Measurements from ENCODE around the gene PAN2.
"Not testable (repeated sequence)": the region's sequence is repeated elsewhere in the genome, so short reads cannot be mapped to it uniquely, and the experiment has no call there.

The PAN2 gene

DNA sequence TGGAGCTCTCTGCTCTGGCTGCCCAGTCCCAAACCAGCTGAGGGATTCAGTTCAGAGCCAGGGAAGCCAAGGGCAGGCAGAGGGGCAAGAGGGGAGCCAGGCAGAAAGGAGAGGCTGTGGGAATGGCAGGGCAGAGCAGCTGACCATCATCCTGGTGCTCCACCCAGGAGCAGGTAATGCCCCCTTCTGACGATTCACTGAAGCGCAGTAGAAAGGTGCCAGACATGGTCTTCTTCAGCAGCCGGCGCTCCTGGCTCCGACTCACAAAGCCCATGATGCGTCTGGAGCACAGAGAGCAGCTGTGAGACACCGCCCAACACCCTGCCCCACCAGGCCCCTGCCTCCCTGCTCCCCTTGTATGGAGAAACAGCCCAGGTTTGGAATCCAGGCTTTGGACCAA is 12.9 kb upstream of the PAN2 start:
- DNase-seq = no peak

DNA sequence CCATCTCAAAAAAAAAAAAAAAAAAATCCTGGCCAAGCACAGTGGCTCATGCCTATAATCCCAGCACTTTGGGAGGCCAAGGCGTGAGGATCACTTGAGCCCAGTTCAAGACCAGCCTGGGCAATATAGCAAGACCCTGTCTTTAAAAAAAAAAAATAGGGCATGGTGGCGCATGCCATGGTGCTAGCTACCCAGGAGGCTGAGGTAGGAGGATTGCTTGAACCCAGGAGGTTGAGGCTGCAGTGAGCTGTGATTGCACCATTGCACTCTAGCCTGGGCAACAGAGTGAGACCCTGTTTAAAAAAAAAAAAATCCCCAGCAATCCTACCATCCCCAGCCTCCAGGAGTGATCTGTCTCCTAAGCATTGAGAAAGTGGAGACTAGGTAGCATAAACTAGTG is 8.5 kb upstream of the PAN2 start:
- DNase-seq = not testable (repeated sequence)

DNA sequence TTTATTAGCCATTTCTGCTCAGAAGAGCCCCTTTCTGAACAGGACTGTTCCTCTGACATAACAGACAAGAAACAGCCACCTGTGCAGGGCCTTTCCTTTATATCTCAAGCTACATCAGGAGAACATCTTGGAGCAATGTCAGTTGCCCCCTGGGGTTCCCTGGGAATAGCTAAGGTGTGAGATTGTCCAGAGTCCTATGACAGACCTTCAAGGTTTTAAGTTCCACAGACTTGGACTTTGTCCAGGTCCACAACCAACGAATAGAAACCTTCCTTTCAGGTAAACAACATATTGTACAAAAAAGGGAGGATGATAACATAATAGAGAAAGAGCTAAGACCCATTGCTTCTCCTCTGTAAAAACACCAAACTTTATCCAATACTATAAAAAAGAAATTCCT is 7.8 kb upstream of the PAN2 start:
- no peak for DNase-seq

DNA sequence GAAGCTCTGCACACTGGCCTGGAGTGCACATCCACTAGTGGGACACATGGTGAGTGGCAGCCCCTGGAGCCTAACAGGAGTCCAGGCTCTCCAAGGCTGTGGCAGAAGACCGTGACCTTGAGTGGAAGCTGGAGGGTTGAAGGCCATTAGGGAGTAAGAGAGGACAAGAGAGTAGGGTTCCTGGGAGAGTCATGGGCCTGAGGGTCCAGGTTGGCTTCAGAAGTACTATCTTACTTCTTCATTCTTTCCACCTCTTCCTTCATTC is 5.3 kb upstream of the PAN2 start:
- DNase-seq = no peak

DNA sequence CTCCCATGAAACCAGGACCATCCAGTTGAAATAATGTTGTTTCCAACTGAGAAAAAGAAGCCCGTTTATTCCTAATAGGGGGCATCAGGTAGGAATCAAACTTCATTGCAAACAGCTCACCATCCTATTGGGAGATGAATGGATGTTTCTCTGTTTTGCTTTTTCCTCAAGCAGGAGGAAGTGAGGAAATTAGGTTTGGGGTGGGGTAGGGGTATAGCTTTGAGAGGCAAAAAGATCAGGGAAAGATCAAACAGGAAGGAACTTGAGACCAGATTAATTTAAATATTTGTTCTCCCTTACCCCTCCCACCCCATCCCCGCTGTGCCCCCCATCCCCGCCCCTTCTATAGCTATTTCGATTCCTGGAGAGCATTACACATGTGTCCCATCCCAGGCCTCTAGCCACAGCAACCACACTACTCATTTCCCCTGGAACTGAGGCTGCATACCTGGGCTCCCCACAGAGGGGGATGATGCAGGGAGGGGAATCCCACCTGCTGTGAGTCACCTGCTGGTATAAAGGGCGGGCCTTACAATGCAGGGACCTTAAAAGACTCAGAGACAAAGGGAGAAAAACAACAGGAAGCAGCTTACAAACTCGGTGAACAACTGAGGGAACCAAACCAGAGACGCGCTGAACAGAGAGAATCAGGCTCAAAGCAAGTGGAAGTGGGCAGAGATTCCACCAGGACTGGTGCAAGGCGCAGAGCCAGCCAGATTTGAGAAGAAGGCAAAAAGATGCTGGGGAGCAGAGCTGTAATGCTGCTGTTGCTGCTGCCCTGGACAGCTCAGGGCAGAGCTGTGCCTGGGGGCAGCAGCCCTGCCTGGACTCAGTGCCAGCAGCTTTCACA is 4.7 kb upstream of the PAN2 start, which contains the start of gene IL23A:
TSS of gene IL23A (plus strand) at position 577 of the 850 bp plus-strand sequence. CDS start at position 738, 161 bp downstream.
- DNase-seq = peak; percentile 88

DNA sequence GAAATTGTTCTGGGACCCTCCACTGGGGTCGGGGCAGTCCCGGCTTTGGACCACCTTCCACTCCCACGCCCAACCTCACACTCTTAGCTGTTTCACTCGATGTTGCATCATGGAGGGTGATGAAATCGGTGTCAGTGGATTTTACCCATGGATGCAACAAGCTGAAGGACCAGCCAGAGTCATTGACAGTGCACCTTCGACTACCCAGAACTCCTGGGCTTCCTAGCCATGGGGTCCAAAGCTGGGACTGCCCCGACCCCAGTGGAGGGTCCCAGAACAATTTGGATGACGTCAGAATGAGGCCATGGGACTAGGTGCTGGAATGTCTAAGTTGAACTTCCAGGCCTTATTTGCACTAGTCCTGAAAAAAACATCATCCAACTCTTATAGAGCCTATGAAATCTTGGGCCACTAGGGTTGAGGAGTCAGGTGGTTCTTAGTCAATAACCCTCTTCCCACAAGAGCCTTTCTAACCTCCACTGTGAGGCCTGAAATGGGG is 4.0 kb upstream of the PAN2 start:
- DNase-seq = no peak

DNA sequence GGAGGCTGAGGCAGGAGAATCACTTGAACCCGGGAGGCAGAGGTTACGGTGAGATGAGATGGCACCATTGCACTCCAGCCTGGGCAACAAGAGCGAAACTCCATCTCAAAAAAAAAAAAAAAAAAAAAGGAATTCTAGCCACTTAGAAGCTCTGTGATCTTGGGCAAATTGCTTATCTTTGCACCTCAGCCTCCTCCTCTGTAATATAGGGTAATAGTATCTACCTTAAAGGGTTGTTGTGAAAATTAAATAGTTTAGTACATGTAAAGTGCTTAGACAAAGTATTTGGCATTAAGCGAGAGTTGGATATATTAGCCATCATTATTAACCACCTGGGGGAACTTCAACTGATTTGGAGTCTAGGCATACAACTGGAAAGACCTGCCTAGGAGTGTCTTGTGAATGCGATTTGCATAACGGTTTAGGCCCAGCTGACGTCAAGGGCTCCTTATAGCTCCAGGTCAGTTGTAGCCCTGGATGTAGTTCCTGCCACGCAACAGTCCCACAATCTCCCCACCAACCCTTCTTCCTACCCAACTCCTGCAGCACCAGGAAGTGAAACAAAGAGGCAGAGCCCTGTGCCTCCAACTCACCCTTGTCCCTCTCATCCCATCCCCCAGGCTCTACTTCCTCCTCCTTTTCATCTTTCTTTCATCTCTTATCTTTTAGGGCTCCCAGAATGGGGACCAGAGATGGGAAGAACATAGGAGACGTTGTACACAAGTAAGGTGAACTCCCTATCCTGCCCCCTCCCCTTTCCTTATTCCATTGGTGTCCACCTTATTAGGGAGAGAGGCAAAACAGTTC is 2.8 kb upstream of the PAN2 start:
- no peak for DNase-seq

DNA sequence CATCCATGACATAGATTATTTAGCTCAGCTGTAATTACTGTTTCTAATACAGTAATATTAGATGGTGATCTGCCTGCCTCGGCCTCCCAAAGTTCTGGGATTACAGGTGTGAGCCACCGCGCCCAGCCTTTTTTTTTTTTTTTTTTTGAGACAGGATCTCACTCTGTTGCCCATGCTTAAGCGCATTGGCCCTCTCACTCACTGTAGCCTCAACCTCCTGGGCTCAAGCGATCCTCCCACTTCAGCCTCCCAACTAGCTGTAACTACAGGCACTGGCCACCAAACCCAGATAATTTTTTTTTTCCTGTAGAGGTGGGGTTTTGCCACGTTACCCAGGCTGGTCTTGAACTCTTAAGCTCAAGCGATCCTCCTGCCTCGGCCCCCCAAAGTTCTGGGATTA is 1.7 kb upstream of the PAN2 start:
- DNase-seq = not testable (repeated sequence)

DNA sequence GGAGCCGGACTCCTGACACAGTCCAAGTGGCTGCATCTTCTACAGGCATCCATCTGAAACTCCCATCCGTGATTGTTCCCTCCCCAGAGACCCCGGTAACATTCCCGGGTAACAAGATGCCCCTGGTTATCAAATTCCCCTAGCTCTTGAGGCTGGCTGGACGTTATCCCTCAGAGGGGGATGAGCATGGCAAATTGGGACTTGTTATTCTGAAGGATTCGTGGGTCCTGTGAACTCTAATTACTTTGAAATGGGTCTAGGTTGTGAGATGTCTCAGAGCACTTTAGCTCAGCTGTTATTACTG is 642 bp upstream of the PAN2 start:
- DNase-seq = no peak

DNA sequence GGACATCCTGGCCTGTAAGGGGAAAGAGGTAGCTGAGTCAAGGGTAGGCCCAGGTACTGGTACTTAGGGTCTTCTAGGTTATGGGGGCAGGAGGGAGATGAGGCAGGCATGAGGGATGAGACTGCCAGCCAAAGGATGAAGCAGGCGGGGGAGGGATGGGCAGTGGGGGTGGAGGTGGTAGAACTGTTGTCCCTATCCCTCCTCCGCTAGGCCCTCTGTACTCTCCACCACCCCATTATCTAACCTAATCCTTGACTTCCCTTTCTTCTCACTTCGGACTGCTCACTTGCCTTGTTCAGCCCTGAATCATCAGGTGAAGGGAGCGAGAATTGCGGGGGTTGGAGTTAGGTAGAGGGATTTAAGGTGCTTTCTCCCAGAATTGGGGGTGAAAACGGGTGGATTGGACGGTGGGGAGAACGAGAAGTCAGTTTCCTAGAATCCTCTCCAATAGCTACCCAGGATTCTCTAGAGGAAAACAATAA is 562 bp downstream of the PAN2 start:
- no peak for DNase-seq

DNA sequence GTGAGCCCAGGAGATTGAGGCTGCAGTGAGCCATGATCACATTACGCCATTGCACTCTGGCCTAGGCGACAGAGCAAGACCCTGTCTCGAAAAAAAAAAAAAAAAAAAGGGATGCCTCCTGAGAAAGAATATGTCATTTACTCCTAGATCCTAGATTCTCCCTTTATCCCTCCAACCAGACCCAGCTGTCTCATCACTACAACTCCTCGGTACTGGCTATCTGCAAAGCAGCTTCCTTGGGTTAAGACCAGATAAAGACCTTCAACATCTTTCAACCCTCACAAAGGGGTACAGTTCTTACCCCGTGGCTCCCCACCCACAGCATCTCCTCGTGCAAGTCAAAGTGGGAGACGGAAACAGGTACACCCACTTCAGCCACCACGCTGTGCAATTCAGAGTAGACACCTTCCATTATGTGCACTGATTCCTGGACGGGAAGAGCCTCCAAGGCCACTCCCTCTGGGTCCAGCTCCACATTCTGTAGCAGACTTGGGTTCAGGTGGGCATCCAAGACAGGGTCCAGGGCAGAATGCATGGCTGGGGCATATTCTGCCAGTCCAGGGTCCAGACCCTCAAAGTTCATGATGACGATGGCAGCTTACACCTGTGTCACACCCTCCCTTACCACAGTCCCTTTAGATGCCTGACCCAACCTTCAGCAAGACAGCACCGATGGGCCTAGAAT is 1.1 kb downstream of the PAN2 start:
- no peak for DNase-seq

DNA sequence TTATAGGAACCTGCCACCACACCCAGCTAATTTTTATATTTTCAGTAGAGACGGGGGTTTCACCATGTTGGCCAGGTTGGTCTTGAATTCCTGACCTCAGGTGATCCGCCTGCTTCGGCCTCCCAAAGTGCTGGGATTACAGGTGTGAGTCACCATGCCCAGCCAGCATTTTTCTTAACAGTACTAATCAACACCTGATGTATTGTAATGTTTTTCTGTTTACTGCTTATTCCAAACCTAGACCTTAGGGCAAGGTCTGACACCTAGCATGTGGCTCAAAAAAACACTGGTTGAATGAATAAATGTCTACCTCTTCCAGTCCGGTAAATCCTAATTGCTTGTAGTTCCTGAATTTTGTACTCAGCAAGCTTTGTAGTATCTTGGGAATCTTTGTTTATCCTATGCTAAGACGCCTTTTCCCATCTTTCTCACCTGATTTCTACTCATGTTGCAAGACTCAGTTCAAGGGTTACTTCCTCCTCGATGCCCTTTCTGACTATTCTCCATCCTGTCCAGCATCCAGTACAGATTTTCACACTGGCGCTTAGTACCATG is 2.8 kb downstream of the PAN2 start:
- no peak for DNase-seq

DNA sequence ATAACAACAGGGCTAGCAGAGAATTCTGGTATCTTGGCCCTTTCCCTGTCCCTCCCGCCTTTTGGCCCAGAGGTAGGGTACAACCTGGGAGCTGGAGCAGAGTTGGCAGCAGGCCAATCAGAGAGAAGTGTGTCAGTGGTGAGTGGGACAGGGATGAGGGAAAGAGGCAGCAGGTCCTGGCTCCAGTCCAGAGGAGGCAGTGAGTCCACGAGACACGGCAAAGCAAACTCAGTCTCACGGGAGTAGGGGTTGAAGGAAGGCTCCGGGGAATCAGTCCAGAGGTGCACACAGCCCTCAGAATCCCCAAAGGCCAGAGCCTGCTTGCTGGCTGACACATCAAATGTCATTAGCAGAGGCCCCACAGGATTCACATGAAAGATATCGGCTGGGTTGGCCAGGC is 7.3 kb downstream of the PAN2 start:
- DNase-seq = no peak

DNA sequence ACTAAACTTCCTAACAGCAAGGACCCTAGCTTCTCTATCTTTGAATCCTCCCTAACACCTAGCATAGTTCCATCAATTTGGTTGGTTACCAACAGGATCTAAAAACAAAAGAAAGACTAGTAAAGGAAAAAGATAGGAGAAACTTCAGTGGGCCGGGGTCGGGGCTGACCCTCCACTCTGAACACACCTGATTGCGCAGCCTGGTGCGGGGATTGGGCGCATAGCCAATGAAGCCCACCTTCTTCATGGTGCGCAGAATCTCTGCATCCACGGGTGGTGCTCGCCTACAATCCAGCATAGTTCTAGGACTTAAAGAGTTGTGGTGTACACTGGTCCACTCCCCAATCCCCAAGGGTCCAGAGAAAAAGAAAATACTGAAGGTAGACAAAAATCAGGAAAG is 7.7 kb downstream of the PAN2 start:
- DNase-seq = no peak

DNA sequence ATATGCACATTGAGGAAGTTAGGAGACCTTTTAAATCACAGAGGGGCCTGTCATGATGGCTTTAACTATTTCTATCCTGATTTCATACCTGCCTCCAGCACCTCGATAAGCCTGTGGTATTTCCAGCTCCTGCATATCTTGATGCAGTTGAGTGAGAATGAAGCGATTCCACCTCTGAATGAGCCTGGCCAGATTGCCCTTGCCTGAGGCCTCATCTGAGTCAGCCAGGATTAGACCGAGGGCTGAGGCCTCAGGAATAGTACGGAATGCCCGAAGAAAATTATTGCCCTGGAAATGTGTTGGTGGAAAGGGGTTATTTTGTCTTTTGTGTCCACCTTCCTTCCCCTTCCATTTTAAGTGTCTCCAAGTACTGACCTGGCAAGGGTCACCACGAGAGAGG is 9.6 kb downstream of the PAN2 start:
- no peak for DNase-seq

DNA sequence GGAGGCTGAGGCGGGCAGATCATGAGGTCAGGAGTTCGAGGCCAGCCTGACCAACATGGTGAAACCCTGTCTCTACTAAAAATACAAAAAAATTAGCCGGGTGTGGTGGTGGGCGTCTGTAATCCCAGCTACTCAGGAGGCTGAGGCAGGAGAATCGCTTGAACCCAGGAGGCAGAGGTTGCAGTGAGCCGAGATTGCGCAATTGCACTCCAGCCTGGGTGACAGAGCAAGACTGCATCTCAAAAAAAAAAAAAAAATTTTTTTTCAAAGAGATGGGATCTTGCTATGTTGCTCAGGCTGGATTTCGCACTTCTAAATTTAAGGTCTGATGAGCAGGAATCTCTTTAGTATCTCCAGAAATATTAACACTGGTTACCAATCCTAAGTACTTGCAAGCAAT is 12.2 kb downstream of the PAN2 start:
- DNase-seq = not testable (repeated sequence)

DNA sequence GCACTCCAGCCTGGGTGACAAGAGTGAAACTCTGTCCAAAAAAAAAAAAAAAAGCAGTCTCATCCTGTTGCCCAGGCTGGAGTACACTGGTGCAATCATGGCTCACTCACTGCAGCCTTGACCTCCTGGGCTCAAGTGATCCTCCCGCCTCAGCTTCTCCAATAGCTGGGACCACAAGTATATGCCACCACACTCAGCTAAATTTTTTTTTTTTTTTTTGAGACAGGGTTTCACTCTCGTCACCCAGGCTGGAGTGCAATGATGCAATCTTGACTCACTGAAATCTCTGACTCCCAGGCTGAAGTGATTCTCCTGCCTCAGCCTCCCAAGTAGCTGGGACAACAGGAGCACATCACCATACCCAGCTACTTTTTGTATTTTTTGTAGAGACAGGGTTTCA is 12.8 kb downstream of the PAN2 start:
- DNase-seq = no peak

DNA sequence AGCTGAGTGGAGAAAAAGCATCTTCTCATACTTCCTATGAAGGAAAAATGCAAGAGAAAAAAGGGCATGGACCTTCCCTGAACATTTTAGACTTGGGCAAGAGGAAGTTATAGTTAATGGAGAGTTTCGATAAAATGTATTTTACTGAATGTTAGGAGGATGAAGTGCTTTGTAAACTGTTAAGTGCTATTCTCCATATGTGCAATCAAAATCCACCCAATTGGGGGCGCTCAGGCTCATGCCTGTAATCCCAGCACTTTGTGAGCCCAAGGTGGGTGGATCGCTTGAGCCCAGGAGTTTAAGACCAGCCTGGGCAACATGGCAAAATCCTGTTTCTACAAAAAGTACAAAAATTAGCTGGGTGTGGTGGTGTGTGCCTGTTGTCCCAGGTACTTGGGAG is 16.1 kb downstream of the PAN2 start:
- no peak for DNase-seq

DNA sequence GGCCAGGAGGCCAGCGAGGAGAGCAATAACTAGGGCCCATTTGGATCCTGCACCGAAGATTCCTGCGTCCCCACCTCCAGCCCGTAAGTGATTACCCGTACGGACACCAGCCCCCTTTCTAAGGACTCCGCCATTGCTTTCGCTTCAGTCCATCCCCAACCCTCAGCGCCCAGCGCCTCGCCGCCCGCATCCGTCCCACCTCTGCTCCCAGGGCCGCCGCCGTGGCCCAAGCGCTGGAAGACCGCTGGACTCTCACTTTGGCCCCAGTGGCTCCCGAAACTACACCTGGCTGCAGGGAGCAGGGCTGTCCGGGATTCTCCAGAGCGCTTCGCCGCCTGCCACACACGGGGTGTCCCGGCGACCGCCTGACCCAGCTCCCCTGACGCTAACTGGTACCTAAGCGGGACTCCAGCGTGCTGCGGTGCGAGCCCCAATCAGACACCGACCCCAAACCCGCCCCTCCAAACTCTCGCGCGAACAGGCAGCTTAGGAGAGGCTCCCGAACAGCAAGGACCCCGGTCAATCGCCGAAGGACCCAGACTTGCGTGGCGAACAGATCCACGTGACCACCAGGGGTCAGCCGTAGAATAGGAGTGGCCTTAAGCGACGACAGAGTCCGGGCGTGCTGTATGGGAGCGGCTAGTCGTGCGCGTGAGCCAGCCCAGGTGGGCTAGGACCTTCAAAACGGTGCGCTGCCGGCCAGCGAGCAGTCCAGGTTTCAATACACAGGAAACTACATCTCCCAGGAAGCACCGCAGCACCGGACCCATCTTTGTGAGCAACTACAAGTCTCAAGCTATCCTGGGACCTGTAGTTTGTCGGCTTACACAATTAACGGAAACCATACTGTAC is 18.0 kb downstream of the PAN2 start, which contains the start of gene CNPY2:
TSS of gene CNPY2 (minus strand) at position 367 of the 852 bp plus-strand sequence. CDS start 771 bp downstream, outside the sequence.
- DNase-seq = peak; percentile 92

DNA sequence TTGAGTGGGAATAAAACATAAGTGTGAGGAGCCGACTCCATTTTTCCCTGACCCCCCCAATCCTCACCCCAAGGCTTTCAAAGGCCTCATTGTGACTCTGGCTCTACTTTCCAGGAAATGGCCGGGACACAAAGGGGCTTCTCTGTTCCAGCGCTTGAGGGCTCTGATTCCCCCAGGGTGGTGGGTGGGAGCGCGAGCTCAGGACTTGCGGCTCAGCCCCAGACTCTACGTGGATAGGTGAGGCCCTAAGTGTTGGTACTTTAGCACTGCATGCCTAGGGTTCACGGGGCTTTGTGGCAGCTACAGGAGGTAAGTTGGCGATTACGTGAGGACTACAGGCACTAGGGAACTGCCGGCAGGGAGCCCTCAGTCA is 18.6 kb downstream of the PAN2 start:
- no peak for DNase-seq

DNA sequence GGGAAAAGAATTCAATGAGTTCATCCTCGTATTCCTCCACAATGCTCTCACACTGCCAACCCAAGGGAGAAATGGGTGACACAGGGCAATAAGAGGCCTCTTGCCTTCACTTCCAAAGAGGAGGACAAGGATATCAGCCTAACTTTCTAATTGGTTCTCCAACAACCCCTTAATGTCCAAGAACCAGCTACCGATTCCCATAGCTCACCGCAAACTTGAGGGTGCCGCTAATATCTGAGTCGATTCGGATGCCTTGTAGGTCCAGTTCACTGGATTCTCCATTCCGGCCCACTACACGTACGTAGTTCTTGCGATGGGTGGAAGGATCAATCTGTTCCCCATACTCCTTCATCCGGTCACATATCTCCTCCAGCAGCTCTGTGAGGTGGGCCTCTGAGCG is 22.8 kb downstream of the PAN2 start:
- no peak for DNase-seq

DNA sequence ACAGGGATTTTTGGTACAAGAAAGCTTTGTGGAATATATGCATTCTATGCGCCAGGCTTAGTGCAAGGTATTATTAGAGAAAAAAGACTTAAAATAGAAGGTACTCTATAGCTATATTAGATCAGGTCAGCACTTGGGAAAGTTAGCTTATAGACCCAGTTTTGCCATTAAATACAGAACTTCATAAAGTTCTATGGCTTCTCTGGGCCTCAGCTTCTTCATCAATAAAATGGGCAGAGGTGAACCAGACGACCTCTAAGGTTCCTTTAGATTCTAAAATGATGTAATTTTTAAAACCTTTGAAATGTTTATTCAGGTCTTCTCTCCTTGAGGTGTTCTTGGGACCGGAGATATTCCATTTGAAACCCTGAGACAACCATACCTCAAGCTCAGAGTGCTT is 25.1 kb downstream of the PAN2 start:
- no peak for DNase-seq

Data from activated naive CD4-positive, alpha-beta T cell treated with anti-CD3 and anti-CD28 coated beads, Interleukin-2, amount 50 U/mL, for 16 hours (primary cell).